Measurements from ENCODE around the gene IL4R. TPM values are rescaled to one million over a fixed set of nuclear protein-coding genes. Genes with fewer than 3 reads are reported as not detected.

Gene IL4R
- total RNA-seq, 4 donors from 2014 or later, result 84.9 to 97.9 (median 89.8) TPM

DNA sequence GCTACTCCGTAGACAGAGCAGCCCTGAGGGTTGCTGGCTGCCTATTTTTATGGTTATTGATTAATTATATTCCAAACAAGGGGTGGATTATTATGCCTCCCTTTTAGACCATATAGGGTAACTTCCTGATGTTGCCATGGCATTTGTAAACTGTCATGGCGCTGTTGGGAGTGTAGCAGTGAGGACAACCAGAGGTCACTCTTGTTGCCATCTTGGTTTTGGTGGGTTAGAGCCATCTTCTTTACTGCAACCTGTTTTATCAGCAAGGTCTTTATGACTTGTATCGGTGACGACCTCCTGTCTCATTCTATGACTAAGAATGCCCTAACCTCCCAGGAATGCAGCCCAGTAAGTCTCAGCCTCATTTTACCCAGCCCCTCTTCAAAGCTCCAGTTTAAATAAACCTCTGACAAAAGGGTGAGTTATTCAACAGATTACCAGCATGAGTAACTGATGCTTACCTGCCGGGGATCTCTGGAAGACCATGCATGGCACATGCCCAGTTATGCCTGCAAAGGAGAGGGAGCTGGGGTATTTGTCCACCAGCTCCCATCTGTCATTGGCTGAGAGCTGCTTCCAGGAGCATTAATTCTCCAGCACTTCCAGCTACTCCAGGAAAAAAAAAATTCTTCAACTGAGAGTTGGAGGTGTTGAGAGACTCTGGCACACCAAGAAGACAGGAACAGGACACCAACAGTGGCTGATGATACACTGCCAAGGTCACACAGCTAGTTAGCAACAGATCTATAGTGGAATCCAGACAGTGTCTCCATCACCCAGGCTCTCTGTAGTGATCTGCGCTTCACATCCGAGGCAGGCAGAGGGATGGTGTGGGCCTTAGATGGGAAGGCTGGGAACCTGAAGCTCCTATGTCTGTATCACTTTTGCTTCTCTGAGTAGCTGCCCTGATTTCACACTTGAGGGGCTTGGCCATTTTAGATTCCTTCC, 51.6 kb downstream of the IL4R start:
- H3K4me3 ChIP-seq, result no peak overlapping the region
- no peak for DNase-seq
- H3K4me1 ChIP-seq, result peaks cover 16 to 66% (median 42%) of the 10 kb centered on the region in 3 donors
- intact Hi-C loops (cut with DNase I), result loop anchor here (5.0 kb wide), 1 partner anchor 128 kb away; no protein-coding TSS in a partner anchor
- H3K27me3 ChIP-seq, result no peaks in the 10 kb centered on the region
- H3K9me3 ChIP-seq, result no peaks in the 10 kb centered on the region
- H3K27ac ChIP-seq, result peak overlapping the region; percentile 42 to 75 (median 72)
- peaks cover 12 to 39% (median 27%) of the 10 kb centered on the region in 3 donors for H3K36me3 ChIP-seq
- WGBS, 2 donors, result 47% methylated on average over 4 to 7 of the region's 7 CpGs
- no peak for TF ChIP-seq POLR2A (IDR thresholded peaks at IDR 0.05)
- TF ChIP-seq, protein P1, sequence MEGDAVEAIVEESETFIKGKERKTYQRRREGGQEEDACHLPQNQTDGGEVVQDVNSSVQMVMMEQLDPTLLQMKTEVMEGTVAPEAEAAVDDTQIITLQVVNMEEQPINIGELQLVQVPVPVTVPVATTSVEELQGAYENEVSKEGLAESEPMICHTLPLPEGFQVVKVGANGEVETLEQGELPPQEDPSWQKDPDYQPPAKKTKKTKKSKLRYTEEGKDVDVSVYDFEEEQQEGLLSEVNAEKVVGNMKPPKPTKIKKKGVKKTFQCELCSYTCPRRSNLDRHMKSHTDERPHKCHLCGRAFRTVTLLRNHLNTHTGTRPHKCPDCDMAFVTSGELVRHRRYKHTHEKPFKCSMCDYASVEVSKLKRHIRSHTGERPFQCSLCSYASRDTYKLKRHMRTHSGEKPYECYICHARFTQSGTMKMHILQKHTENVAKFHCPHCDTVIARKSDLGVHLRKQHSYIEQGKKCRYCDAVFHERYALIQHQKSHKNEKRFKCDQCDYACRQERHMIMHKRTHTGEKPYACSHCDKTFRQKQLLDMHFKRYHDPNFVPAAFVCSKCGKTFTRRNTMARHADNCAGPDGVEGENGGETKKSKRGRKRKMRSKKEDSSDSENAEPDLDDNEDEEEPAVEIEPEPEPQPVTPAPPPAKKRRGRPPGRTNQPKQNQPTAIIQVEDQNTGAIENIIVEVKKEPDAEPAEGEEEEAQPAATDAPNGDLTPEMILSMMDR (IDR thresholded peaks at IDR 0.05), result no peak

- peaks cover 16 to 58% (median 42%) of the 10 kb centered on the region in 3 donors for H3K4me1 ChIP-seq
- no peaks in the 10 kb centered on the region for H3K27me3 ChIP-seq
- no peak for DNase-seq
- 41 to 84% methylated on average over 8 to 9 of the region's 14 CpGs for WGBS, 2 donors
- intact Hi-C loops (cut with DNase I), result loop anchor here (5.0 kb wide), 1 partner anchor 130 kb away; no protein-coding TSS in a partner anchor
- peak overlapping the region; percentile 64 to 75 (median 72) for H3K27ac ChIP-seq
- no peak overlapping the region for H3K4me3 ChIP-seq
- peaks cover 12 to 25% (median 20%) of the 10 kb centered on the region in 3 donors for H3K36me3 ChIP-seq
- TF ChIP-seq, protein P1 (IDR thresholded peaks at IDR 0.05), result no peak
- TF ChIP-seq POLR2A (IDR thresholded peaks at IDR 0.05), result no peak
- no peaks in the 10 kb centered on the region for H3K9me3 ChIP-seq
Measured at GRCh38 chr16:27366687-27367460, 53.1 kb downstream of the IL4R start.

- Histone ChIP-seq H3K27me3 (no peaks in the 10 kb centered on the region), H3K9me3 (no peaks in the 10 kb centered on the region), H3K4me3 (peak overlapping the region; percentile 1 to 49 (median 14)), H3K27ac (peak overlapping the region; percentile 71 to 80 (median 74)), H3K36me3 (peaks cover 9 to 16% (median 13%) of the 10 kb centered on the region in 3 donors), H3K4me1 (peaks cover 16 to 50% (median 36%) of the 10 kb centered on the region in 3 donors)
- intact Hi-C loops (cut with DNase I), result loop anchor here (5.0 kb wide), 1 partner anchor 130 kb away; no protein-coding TSS in a partner anchor
- 7 to 14% methylated on average over 19 of the region's 27 CpGs for WGBS, 2 donors
- TF ChIP-seq POLR2A (IDR thresholded peaks at IDR 0.05), result no peak
- TF ChIP-seq, protein P1 (IDR thresholded peaks at IDR 0.05), result peak; percentile 71 to 87 (median 81)
- DNase-seq, result peak; percentile 34
Measured at GRCh38 chr16:27367461-27368357, 53.9 kb downstream of the IL4R start.

DNA sequence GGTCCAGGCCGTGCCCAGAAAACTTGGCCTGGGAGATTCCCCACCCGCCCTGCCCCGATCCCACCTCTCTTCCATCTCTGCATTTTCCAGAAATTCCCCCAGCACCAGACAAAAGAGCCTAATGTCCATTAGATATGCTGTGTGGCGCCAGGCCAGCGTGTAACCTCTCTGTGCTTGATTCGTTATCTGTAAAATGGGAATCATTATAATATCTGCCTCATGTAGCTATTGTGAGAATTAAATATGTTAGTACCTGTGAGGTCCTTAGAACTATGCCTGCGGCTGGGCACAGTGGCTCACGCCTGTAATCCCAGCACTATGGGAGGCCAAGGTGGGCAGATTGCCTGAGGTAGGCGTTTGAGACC, 54.6 kb downstream of the IL4R start:
- no peak for DNase-seq
- peaks cover 16 to 43% (median 30%) of the 10 kb centered on the region in 3 donors for H3K4me1 ChIP-seq
- peak overlapping the region in 3 of 4 donors; percentile 71 to 75 (median 73) for H3K27ac ChIP-seq
- TF ChIP-seq, protein P1 (IDR thresholded peaks at IDR 0.05), result no peak
- no peak for TF ChIP-seq POLR2A (IDR thresholded peaks at IDR 0.05)
- no peaks in the 10 kb centered on the region for H3K9me3 ChIP-seq
- WGBS, 2 donors, result 32 to 40% methylated on average over 6 to 8 of the region's 9 CpGs
- intact Hi-C loops (cut with DNase I), result loop anchor here (5.0 kb wide), 1 partner anchor 131 kb away; no protein-coding TSS in a partner anchor
- peaks cover 3 to 10% (median 7%) of the 10 kb centered on the region in 3 donors for H3K36me3 ChIP-seq
- no peaks in the 10 kb centered on the region for H3K27me3 ChIP-seq
- peak overlapping the region in 2 of 4 donors; percentile 23 to 49 for H3K4me3 ChIP-seq
